Measurements from ENCODE around the gene GDF2.

GDF2 gene

DNA sequence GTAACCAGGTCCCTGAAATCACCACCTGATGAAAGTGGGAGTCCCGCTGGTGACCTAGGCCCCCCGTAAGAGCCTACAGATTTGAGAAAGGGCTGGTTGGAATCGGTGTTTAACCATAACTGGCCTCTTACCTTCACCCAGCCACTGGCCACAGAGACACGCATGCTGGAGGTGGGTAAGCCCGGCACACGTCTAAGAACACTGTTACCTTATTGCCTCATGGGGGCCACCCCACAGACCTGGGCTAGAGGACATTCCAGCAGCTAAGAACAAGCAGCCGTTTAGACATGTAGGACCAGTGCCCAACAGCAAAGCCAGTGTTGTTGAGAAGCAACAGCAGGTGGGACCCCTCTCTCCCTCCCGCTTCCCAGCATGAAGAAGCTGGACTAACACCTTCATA, 2.5 kb upstream of the GDF2 start:
- H3K4me3 ChIP-seq (ENCODE audit: low read length) = no peak overlapping the region
- TF ChIP-seq, protein P1, sequence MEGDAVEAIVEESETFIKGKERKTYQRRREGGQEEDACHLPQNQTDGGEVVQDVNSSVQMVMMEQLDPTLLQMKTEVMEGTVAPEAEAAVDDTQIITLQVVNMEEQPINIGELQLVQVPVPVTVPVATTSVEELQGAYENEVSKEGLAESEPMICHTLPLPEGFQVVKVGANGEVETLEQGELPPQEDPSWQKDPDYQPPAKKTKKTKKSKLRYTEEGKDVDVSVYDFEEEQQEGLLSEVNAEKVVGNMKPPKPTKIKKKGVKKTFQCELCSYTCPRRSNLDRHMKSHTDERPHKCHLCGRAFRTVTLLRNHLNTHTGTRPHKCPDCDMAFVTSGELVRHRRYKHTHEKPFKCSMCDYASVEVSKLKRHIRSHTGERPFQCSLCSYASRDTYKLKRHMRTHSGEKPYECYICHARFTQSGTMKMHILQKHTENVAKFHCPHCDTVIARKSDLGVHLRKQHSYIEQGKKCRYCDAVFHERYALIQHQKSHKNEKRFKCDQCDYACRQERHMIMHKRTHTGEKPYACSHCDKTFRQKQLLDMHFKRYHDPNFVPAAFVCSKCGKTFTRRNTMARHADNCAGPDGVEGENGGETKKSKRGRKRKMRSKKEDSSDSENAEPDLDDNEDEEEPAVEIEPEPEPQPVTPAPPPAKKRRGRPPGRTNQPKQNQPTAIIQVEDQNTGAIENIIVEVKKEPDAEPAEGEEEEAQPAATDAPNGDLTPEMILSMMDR (conservative IDR thresholded peaks at IDR 0.05; ENCODE audit: low read length) = no peak
- no peak for DNase-seq (ENCODE audit: low read depth)

DNA sequence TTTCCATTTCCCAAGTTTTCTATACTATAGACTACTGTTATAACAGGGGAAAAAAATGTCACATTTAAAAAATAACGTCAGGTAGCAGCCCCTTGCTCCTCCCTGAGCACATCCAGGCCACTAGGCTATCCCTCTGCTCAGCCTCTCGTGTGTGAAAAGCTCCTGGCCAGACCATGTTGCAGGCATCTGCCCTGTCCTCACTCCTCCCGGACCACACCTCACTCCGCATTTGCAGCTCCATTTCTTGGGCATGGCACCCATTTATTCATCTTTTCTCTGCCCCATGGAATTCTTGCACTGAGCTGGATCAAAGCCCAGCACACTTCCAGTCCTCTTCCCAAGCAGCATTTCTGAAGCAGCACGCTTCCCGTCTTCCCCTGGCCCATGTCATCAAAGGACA, 1.4 kb upstream of the GDF2 start:
- DNase-seq (ENCODE audit: low read depth) = no peak
- H3K4me3 ChIP-seq (ENCODE audit: low read length) = no peak overlapping the region
- TF ChIP-seq, protein P1 (conservative IDR thresholded peaks at IDR 0.05; ENCODE audit: low read length) = no peak

DNA sequence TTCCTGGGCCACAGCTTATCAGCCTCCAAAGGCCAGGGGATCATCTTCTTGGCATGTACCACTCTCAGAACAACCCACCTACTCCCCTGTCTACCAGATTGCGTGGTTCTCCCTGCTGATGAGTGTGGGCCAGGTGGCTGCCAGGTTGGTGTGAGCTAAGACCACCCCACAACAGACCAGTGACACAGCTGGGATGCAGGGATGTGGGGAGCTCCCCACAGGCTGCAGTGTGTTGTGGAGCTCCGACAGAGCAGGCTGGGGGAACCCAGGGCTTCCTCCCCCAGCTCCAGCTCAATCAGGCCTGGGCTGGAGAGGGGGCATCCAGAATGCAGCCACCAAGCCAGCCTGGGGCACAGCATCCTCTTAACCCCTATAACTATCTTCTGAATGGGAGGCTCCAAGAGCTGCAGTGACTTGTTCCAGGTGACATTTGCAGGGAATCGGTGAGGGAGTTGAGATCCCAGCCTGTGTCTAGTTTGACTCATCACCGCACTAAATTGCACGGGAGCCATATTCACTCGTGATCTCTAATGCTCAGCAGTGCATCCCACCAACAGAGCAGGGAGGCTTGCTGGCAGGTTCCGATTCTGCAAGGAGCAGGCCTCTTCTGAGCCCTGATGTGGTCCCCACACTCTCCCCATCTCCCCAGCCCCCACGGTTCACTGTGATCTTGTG, 596 bp upstream of the GDF2 start:
- no peak overlapping the region for H3K4me3 ChIP-seq (ENCODE audit: low read length)
- DNase-seq (ENCODE audit: low read depth) = no peak
- TF ChIP-seq, protein P1 (conservative IDR thresholded peaks at IDR 0.05; ENCODE audit: low read length) = no peak

DNA sequence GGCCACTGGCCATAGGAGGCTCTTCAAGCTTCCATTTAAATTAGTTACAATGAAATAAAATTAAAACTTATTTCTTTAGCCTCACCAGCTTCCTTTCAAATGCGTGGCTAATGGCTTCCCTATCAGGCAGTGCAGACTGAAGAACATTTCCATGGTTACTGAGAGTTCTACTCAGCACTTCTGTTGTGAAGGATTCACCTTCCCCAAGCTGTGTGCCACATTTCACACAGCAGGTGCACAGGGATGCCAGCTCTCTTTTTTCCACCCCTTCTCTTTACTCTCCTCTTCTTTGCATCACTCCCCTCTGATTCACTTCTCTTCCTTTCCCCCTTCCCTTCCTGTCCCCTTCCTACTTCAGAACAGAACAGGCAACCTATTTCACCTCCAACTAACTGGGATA, 833 bp downstream of the GDF2 start:
- no peak for DNase-seq (ENCODE audit: low read depth)
- TF ChIP-seq, protein P1 (conservative IDR thresholded peaks at IDR 0.05; ENCODE audit: low read length) = no peak
- H3K4me3 ChIP-seq (ENCODE audit: low read length) = no peak overlapping the region

DNA sequence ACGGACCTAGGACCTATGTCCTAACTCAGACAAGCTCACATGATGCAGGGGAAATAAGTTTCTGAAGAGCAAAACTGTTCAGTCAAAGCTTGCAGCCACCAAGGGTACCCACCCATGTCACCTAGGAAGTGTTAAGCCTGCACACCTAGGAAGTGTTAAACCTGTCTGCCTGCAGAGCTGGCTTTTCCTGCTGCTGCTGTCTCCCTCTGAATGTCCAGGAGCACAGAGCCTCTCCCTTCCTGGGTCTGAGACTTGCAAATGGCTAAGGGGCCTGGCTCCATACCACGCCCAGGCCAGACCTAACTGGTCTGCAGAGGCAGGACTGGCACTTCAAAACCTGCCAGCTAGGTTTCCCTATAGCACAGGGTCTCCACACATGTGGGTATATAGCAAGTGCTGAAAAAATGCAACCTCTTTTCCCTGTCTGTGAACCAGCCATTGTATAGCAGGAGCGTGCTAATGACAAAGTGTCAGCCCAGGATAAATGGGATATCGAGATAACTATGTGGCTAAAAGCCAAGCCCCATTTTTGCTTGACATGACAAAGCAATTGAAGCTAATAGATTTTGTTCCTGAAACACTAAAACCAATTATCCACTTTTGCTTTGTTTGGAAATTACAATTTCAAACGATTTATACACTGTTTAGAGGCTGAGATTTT, 1.5 kb downstream of the GDF2 start:
- TF ChIP-seq, protein P1 (conservative IDR thresholded peaks at IDR 0.05; ENCODE audit: low read length) = no peak
- no peak overlapping the region for H3K4me3 ChIP-seq (ENCODE audit: low read length)
- DNase-seq (ENCODE audit: low read depth) = no peak

DNA sequence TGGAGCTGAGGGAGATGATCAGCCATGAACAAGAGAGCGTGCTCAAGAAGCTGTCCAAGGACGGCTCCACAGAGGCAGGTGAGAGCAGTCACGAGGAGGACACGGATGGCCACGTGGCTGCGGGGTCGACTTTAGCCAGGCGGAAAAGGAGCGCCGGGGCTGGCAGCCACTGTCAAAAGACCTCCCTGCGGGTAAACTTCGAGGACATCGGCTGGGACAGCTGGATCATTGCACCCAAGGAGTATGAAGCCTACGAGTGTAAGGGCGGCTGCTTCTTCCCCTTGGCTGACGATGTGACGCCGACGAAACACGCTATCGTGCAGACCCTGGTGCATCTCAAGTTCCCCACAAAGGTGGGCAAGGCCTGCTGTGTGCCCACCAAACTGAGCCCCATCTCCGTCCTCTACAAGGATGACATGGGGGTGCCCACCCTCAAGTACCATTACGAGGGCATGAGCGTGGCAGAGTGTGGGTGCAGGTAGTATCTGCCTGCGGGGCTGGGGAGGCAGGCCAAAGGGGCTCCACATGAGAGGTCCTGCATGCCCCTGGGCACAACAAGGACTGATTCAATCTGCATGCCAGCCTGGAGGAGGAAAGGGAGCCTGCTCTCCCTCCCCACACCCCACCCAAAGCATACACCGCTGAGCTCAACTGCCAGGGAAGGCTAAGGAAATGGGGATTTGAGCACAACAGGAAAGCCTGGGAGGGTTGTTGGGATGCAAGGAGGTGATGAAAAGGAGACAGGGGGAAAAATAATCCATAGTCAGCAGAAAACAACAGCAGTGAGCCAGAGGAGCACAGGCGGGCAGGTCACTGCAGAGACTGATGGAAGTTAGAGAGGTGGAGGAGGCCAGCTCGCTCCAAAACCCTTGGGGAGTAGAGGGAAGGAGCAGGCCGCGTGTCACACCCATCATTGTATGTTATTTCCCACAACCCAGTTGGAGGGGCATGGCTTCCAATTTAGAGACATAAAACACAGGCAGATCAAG, 3.3 kb downstream of the GDF2 start:
- TF ChIP-seq, protein P1 (conservative IDR thresholded peaks at IDR 0.05; ENCODE audit: low read length) = no peak
- no peak overlapping the region for H3K4me3 ChIP-seq (ENCODE audit: low read length)
- DNase-seq (ENCODE audit: low read depth) = no peak

All from AG10803 (cell line).